Measurements from ENCODE around the gene MRPS35. TPM values are rescaled to one million over a fixed set of nuclear protein-coding genes. Genes with fewer than 3 reads are reported as not detected.

The MRPS35 gene
- total and polyA plus RNA-seq, 2 experiments from 2014 or later, result 58.1 to 58.7 TPM

DNA sequence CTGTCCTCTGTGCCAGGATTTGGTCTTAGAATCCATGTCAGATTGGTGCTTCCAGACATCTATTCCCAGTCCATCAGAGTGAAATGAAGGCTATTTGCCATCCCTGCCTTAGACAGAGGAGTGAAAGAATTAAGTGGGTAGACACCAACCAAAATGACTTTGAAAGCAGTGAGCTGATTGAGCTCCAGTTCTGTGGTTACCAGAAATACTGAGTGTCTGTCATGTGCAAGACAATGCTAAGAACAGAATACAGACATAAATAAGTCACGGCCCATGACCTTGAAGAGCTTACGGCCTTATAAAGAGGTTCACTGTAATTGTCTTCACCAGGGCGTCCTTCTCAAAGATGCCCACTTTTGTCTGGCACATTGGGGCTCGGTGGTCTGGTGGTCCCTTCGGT is 91.0 kb downstream of the MRPS35 start (continued):
- TF ChIP-seq, protein P1, sequence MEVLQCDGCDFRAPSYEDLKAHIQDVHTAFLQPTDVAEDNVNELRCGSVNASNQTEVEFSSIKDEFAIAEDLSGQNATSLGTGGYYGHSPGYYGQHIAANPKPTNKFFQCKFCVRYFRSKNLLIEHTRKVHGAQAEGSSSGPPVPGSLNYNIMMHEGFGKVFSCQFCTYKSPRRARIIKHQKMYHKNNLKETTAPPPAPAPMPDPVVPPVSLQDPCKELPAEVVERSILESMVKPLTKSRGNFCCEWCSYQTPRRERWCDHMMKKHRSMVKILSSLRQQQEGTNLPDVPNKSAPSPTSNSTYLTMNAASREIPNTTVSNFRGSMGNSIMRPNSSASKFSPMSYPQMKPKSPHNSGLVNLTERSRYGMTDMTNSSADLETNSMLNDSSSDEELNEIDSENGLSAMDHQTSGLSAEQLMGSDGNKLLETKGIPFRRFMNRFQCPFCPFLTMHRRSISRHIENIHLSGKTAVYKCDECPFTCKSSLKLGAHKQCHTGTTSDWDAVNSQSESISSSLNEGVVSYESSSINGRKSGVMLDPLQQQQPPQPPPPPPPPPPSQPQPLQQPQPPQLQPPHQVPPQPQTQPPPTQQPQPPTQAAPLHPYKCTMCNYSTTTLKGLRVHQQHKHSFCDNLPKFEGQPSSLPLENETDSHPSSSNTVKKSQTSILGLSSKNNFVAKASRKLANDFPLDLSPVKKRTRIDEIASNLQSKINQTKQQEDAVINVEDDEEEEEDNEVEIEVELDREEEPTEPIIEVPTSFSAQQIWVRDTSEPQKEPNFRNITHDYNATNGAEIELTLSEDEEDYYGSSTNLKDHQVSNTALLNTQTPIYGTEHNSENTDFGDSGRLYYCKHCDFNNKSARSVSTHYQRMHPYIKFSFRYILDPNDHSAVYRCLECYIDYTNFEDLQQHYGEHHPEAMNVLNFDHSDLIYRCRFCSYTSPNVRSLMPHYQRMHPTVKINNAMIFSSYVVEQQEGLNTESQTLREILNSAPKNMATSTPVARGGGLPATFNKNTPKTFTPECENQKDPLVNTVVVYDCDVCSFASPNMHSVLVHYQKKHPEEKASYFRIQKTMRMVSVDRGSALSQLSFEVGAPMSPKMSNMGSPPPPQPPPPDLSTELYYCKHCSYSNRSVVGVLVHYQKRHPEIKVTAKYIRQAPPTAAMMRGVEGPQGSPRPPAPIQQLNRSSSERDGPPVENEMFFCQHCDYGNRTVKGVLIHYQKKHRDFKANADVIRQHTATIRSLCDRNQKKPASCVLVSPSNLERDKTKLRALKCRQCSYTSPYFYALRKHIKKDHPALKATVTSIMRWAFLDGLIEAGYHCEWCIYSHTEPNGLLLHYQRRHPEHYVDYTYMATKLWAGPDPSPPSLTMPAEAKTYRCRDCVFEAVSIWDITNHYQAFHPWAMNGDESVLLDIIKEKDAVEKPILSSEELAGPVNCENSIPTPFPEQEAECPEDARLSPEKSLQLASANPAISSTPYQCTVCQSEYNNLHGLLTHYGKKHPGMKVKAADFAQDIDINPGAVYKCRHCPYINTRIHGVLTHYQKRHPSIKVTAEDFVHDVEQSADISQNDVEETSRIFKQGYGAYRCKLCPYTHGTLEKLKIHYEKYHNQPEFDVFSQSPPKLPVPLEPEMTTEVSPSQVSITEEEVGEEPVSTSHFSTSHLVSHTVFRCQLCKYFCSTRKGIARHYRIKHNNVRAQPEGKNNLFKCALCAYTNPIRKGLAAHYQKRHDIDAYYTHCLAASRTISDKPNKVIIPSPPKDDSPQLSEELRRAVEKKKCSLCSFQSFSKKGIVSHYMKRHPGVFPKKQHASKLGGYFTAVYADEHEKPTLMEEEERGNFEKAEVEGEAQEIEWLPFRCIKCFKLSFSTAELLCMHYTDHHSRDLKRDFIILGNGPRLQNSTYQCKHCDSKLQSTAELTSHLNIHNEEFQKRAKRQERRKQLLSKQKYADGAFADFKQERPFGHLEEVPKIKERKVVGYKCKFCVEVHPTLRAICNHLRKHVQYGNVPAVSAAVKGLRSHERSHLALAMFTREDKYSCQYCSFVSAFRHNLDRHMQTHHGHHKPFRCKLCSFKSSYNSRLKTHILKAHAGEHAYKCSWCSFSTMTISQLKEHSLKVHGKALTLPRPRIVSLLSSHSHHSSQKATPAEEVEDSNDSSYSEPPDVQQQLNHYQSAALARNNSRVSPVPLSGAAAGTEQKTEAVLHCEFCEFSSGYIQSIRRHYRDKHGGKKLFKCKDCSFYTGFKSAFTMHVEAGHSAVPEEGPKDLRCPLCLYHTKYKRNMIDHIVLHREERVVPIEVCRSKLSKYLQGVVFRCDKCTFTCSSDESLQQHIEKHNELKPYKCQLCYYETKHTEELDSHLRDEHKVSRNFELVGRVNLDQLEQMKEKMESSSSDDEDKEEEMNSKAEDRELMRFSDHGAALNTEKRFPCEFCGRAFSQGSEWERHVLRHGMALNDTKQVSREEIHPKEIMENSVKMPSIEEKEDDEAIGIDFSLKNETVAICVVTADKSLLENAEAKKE (CRISPR knock-in tag; IDR thresholded peaks at IDR 0.05), result no peak
- no peak for TF ChIP-seq STAT1 (IDR thresholded peaks at IDR 0.05; ENCODE audit: unreplicated experiment)

DNA sequence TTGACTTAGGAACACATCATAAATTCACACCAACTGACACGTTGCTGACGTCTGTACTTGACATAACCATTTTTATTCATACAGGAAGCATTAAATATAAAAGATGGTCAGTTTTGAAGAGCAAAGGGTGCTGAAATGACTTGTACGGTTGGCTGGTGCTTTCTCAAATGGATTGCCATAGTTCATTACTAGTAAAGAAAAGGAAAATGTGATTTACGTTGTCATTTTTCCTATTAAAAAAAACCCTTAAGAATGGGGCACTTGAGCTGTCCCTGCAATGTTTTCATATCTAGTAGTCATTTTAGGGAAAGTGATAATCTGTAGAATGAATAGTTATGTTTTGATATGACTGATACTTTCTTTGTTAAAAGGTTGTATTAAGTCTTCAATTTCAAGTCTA is 91.9 kb downstream of the MRPS35 start:
- DNase-seq (ENCODE audit: low spot score), result no peak
- H3K36me3 ChIP-seq (ENCODE audit: insufficient read depth), result no peaks in the 10 kb centered on the region
- no peak overlapping the region for H3K4me3 ChIP-seq
- H3K27me3 Mint-ChIP-seq (ENCODE audit: insufficient read depth, low read depth, poor library complexity), result peaks cover 3% of the 10 kb centered on the region
- no peak overlapping the region for H3K27ac Mint-ChIP-seq
- ATAC-seq, result no peak
- peaks cover 17% of the 10 kb centered on the region for H3K36me3 Mint-ChIP-seq (ENCODE audit: low read depth)
- TF ChIP-seq NANOG (IDR thresholded peaks at IDR 0.05; ENCODE audit: borderline replicate concordance) (no peak), EZH2 (IDR thresholded peaks at IDR 0.05; ENCODE audit: low read depth, unreplicated experiment) (no peak)
- TF ChIP-seq, protein P2, sequence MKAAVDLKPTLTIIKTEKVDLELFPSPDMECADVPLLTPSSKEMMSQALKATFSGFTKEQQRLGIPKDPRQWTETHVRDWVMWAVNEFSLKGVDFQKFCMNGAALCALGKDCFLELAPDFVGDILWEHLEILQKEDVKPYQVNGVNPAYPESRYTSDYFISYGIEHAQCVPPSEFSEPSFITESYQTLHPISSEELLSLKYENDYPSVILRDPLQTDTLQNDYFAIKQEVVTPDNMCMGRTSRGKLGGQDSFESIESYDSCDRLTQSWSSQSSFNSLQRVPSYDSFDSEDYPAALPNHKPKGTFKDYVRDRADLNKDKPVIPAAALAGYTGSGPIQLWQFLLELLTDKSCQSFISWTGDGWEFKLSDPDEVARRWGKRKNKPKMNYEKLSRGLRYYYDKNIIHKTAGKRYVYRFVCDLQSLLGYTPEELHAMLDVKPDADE (IDR thresholded peaks at IDR 0.05), result no peak
- TF ChIP-seq, protein P3, sequence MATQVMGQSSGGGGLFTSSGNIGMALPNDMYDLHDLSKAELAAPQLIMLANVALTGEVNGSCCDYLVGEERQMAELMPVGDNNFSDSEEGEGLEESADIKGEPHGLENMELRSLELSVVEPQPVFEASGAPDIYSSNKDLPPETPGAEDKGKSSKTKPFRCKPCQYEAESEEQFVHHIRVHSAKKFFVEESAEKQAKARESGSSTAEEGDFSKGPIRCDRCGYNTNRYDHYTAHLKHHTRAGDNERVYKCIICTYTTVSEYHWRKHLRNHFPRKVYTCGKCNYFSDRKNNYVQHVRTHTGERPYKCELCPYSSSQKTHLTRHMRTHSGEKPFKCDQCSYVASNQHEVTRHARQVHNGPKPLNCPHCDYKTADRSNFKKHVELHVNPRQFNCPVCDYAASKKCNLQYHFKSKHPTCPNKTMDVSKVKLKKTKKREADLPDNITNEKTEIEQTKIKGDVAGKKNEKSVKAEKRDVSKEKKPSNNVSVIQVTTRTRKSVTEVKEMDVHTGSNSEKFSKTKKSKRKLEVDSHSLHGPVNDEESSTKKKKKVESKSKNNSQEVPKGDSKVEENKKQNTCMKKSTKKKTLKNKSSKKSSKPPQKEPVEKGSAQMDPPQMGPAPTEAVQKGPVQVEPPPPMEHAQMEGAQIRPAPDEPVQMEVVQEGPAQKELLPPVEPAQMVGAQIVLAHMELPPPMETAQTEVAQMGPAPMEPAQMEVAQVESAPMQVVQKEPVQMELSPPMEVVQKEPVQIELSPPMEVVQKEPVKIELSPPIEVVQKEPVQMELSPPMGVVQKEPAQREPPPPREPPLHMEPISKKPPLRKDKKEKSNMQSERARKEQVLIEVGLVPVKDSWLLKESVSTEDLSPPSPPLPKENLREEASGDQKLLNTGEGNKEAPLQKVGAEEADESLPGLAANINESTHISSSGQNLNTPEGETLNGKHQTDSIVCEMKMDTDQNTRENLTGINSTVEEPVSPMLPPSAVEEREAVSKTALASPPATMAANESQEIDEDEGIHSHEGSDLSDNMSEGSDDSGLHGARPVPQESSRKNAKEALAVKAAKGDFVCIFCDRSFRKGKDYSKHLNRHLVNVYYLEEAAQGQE (IDR thresholded peaks at IDR 0.05; ENCODE audit: unreplicated experiment), result no peak
- no peak overlapping the region for H3K4me2 ChIP-seq
- H3K27ac ChIP-seq (ENCODE audit: low read depth), result no peak overlapping the region
- H3F3A ChIP-seq (replicated peaks; ENCODE audit: low read depth), result no peaks in the 10 kb centered on the region
- H3K9me2 ChIP-seq (ENCODE audit: insufficient read depth), result no peaks in the 10 kb centered on the region
- no peak overlapping the region for H3K4me3 Mint-ChIP-seq
- H3K4me1 ChIP-seq (ENCODE audit: insufficient read depth), result no peaks in the 10 kb centered on the region
- no peaks in the 10 kb centered on the region; the same call in 1 of the 2 replicates for H4K20me1 ChIP-seq (replicated peaks; ENCODE audit: insufficient read depth)
- no peaks in the 10 kb centered on the region for H3K79me2 ChIP-seq (replicated peaks; ENCODE audit: insufficient read depth)
- H3K27me3 ChIP-seq (ENCODE audit: insufficient read depth), result no peaks in the 10 kb centered on the region
- H3K4me1 Mint-ChIP-seq, result peaks cover 5% of the 10 kb centered on the region; the same call in 2 of the 3 replicates
- H2AFZ ChIP-seq, result no peak overlapping the region
- H3K9me3 Mint-ChIP-seq, result no peaks in the 10 kb centered on the region
